ENCODE data around the gene EPB41L3.

DNA sequence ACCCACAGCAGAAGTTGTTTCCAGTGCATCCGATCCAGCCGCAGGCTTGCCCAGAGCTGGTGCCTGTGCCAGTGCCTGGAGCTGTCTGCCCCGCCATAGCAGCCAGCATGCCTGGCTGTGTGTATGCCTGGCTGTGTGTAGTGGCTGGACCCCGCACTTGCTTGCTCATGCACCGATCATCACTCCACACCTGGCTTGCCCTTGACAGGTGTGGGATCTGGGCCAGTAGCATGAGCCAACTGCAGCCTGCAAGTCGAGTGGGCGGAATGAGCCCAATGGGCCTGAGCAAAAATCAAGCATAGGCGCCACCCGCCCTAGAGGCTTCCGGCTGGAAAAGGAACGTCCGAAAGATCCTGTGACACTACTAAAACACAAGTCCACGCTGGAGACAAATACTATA lies 74.5 kb downstream of the EPB41L3 start:
- TF ChIP-seq, protein P1, sequence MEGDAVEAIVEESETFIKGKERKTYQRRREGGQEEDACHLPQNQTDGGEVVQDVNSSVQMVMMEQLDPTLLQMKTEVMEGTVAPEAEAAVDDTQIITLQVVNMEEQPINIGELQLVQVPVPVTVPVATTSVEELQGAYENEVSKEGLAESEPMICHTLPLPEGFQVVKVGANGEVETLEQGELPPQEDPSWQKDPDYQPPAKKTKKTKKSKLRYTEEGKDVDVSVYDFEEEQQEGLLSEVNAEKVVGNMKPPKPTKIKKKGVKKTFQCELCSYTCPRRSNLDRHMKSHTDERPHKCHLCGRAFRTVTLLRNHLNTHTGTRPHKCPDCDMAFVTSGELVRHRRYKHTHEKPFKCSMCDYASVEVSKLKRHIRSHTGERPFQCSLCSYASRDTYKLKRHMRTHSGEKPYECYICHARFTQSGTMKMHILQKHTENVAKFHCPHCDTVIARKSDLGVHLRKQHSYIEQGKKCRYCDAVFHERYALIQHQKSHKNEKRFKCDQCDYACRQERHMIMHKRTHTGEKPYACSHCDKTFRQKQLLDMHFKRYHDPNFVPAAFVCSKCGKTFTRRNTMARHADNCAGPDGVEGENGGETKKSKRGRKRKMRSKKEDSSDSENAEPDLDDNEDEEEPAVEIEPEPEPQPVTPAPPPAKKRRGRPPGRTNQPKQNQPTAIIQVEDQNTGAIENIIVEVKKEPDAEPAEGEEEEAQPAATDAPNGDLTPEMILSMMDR (IDR thresholded peaks at IDR 0.05 in 8 of 11, conservative IDR thresholded peaks at IDR 0.05 in 3 of 11) = no peak
- TF ChIP-seq POLR2A (IDR thresholded peaks at IDR 0.05) = no peak
- TF ChIP-seq POLR2AphosphoS5 (IDR thresholded peaks at IDR 0.05) = peak in 1 of 3 donors; percentile 20

Data from spleen (tissue), 7 donors.